OCI-LY3 (cell line): ENCODE measurements around the gene DEAF1.
"Not testable (repeated sequence)": the region's sequence is repeated elsewhere in the genome, so short reads cannot be mapped to it uniquely, and the experiment has no call there.

ENCODE experiments used
- H2AFZ ChIP-seq: fragments of 200-600, 300-600 bp; shearing (Covaris generic); 2 replicates; pipeline ENCODE4 v1.6.0; 2014; ENCODE audit warnings: antibody characterized with exemption, low read depth, low read length
- H3K27ac ChIP-seq: fragments of 200-600, 300-600 bp; sonication (generic); 2 replicates; pipeline ENCODE4 v1.5.1; 2014; ENCODE audit warnings: mild to moderate bottlenecking, low read length, moderate library complexity, mixed read lengths
- H3K27me3 ChIP-seq: fragments of 200-600, 300-600 bp; sonication (generic); 2 replicates; pipeline ENCODE4 v1.6.1; 2014; ENCODE audit warnings: low read depth, low read length, mixed read lengths
- H3K36me3 ChIP-seq: fragments of 200-600, 300-600 bp; sonication (generic); replicated peaks from 2 replicates; pipeline ENCODE3; 2014; ENCODE audit warnings: low read depth, low read length, mixed read lengths
- H3K4me1 ChIP-seq: fragments of 300-600, 200-600 bp; sonication (generic); 2 replicates; pipeline ENCODE4 v1.6.1; 2014; ENCODE audit warnings: low read length, mixed read lengths
- H3K4me2 ChIP-seq: fragments of 200-600, 300-600 bp; sonication (generic); 2 replicates; pipeline ENCODE4 v1.6.1; 2014; ENCODE audit warnings: low read length, mixed read lengths
- H3K4me3 ChIP-seq: fragments of 300-600, 200-600 bp; sonication (generic); 2 replicates; pipeline ENCODE4 v1.5.1; 2014; ENCODE audit warnings: antibody characterized with exemption, mild to moderate bottlenecking, low read length, moderate library complexity
- H3K79me2 ChIP-seq: fragments of 300-600, 200-600 bp; shearing (Covaris generic); 2 replicates; pipeline ENCODE4 v1.6.1; 2014; ENCODE audit warnings: mild to moderate bottlenecking, low read length, mixed read lengths
- H3K9ac ChIP-seq: fragments of 300-600, 200-600 bp; shearing (Covaris generic); 2 replicates; pipeline ENCODE4 v1.6.0; 2014; ENCODE audit warnings: mild to moderate bottlenecking, low read length, moderate library complexity
- H3K9me3 ChIP-seq: fragments of 200-600, 300-600 bp; shearing (Covaris generic); 2 replicates; pipeline ENCODE4 v1.6.1; 2014; ENCODE audit warnings: low read length, mixed read lengths; ENCODE audit not compliant: insufficient read depth
- H4K20me1 ChIP-seq: fragments of 200-600, 300-600 bp; sonication (generic); 2 replicates; pipeline ENCODE4 v1.6.1; 2016; ENCODE audit warnings: low read length, mixed read lengths; ENCODE audit not compliant: insufficient read depth
- CTCF ChIP-seq: fragments of 200-600, 300-600 bp; sonication (generic); IDR thresholded peaks from 2 replicates; pipeline ENCODE4 v1.5.1; 2014; ENCODE audit warnings: antibody characterized with exemption, low read length, low read depth
- EZH2phosphoT487 ChIP-seq: fragments of 200-600 bp; shearing (Covaris generic); IDR thresholded peaks from 2 replicates; pipeline ENCODE4 v1.6.1; 2018; ENCODE audit warnings: antibody characterized with exemption, mixed run types, low read depth

Gene DEAF1

GRCh38 chr11:691710-692590, 3.1 kb downstream of the DEAF1 start:
- TF ChIP-seq EZH2phosphoT487 (no peak), CTCF (no peak)
- H3K36me3 ChIP-seq = peaks cover 15% of the 10 kb centered on the region
- H3K4me3 ChIP-seq = no peak overlapping the region
- no peaks in the 10 kb centered on the region for H3K9me3 ChIP-seq
- H3K79me2 ChIP-seq = peaks cover 48% of the 10 kb centered on the region
- H3K4me2 ChIP-seq = no peak overlapping the region
- no peak overlapping the region for H3K9ac ChIP-seq
- peaks cover 11% of the 10 kb centered on the region; the same call in 1 of the 2 replicates for H4K20me1 ChIP-seq
- no peak overlapping the region for H3K27ac ChIP-seq
- H3K4me1 ChIP-seq = peaks cover 14% of the 10 kb centered on the region
- no peak overlapping the region for H2AFZ ChIP-seq
- no peaks in the 10 kb centered on the region for H3K27me3 ChIP-seq

- H3K9ac ChIP-seq = no peak overlapping the region
- TF ChIP-seq CTCF (no peak), EZH2phosphoT487 (no peak)
- H3K4me1 ChIP-seq = peaks cover 11% of the 10 kb centered on the region
- H2AFZ ChIP-seq = no peak overlapping the region
- peaks cover 23% of the 10 kb centered on the region for H3K36me3 ChIP-seq
- no peaks in the 10 kb centered on the region for H3K9me3 ChIP-seq
- no peak overlapping the region for H3K4me3 ChIP-seq
- H3K27me3 ChIP-seq = no peaks in the 10 kb centered on the region
- H3K27ac ChIP-seq = no peak overlapping the region
- H3K79me2 ChIP-seq = peaks cover 42% of the 10 kb centered on the region
- H3K4me2 ChIP-seq = no peak overlapping the region
- H4K20me1 ChIP-seq = peaks cover 11% of the 10 kb centered on the region; the same call in 1 of the 2 replicates
Measured at GRCh38 chr11:690738-691633, 4.0 kb downstream of the DEAF1 start.

GRCh38 chr11:690244-690643, 4.8 kb downstream of the DEAF1 start:
- H2AFZ ChIP-seq, H3K27me3 ChIP-seq, H3K4me3 ChIP-seq, H3K9ac ChIP-seq, H3K9me3 ChIP-seq, H3K27ac ChIP-seq, H3K4me2 ChIP-seq: not testable (repeated sequence)
- peaks cover 11% of the 10 kb centered on the region for H3K4me1 ChIP-seq
- peaks cover 42% of the 10 kb centered on the region for H3K79me2 ChIP-seq
- peaks cover 23% of the 10 kb centered on the region for H3K36me3 ChIP-seq
- peaks cover 11% of the 10 kb centered on the region; the same call in 1 of the 2 replicates for H4K20me1 ChIP-seq

- peaks cover 41% of the 10 kb centered on the region for H3K79me2 ChIP-seq
- peaks cover 11% of the 10 kb centered on the region for H3K4me1 ChIP-seq
- TF ChIP-seq CTCF (no peak), EZH2phosphoT487 (no peak)
- no peak overlapping the region for H3K4me2 ChIP-seq
- H3K27me3 ChIP-seq = no peaks in the 10 kb centered on the region
- H2AFZ ChIP-seq = no peak overlapping the region
- peaks cover 24% of the 10 kb centered on the region for H3K36me3 ChIP-seq
- H3K27ac ChIP-seq = no peak overlapping the region
- no peak overlapping the region for H3K9ac ChIP-seq
- no peaks in the 10 kb centered on the region for H3K9me3 ChIP-seq
- peaks cover 11% of the 10 kb centered on the region; the same call in 1 of the 2 replicates for H4K20me1 ChIP-seq
- no peak overlapping the region for H3K4me3 ChIP-seq
Measured at GRCh38 chr11:689625-690024, 5.4 kb downstream of the DEAF1 start.
